NCI-H146 (cell line): ENCODE measurements around the gene PDE2A.

ENCODE experiments used
- DNase-seq: peaks from one replicate; lab custom pipeline; 2025; lab: John Stamatoyannopoulos, UW

PDE2A gene

GRCh38 chr11:72673943-72674828 lies at the start of gene PDE2A:
Gene PDE2A (minus strand): TSS chr11:72674422. CDS start chr11:72674207, 215 bp downstream.
- no peak for DNase-seq

GRCh38 chr11:72723508-72723907 lies 49.3 kb upstream of the PDE2A start:
- DNase-seq = no peak

- DNase-seq = peak; percentile 22
These were observed 48.0 kb upstream of the PDE2A start for GRCh38 chr11:72722050-72722748.

GRCh38 chr11:72721689-72722049 lies 47.4 kb upstream of the PDE2A start:
- no peak for DNase-seq

- DNase-seq = no peak
These were observed 47.1 kb upstream of the PDE2A start for GRCh38 chr11:72721276-72721675.

GRCh38 chr11:72720784-72721183 lies 46.6 kb upstream of the PDE2A start:
- DNase-seq = no peak

GRCh38 chr11:72720047-72720446 lies 45.8 kb upstream of the PDE2A start:
- DNase-seq = no peak

GRCh38 chr11:72719551-72719950 lies 45.3 kb upstream of the PDE2A start:
- DNase-seq = no peak

GRCh38 chr11:72719144-72719543 lies 44.9 kb upstream of the PDE2A start:
- no peak for DNase-seq

- DNase-seq = no peak
These were observed 43.9 kb upstream of the PDE2A start for GRCh38 chr11:72718101-72718501.

GRCh38 chr11:72716788-72717435 lies 42.7 kb upstream of the PDE2A start:
- DNase-seq = no peak

GRCh38 chr11:72716290-72716689 lies 42.1 kb upstream of the PDE2A start:
- no peak for DNase-seq

- no peak for DNase-seq
These were observed 38.6 kb upstream of the PDE2A start for GRCh38 chr11:72712841-72713240.

- DNase-seq = no peak
These were observed 38.0 kb upstream of the PDE2A start for GRCh38 chr11:72712168-72712751.

- no peak for DNase-seq
These were observed 36.9 kb upstream of the PDE2A start for GRCh38 chr11:72711141-72711540.

GRCh38 chr11:72710278-72710677 lies 36.1 kb upstream of the PDE2A start:
- no peak for DNase-seq

GRCh38 chr11:72709478-72710238 lies 35.4 kb upstream of the PDE2A start:
- DNase-seq = no peak

GRCh38 chr11:72707032-72707431 lies 32.8 kb upstream of the PDE2A start:
- no peak for DNase-seq

GRCh38 chr11:72706579-72706978 lies 32.4 kb upstream of the PDE2A start:
- no peak for DNase-seq

GRCh38 chr11:72705442-72706365 lies 31.5 kb upstream of the PDE2A start:
- DNase-seq = no peak
